ENCODE data around the gene ZNF121.

Gene ZNF121

DNA sequence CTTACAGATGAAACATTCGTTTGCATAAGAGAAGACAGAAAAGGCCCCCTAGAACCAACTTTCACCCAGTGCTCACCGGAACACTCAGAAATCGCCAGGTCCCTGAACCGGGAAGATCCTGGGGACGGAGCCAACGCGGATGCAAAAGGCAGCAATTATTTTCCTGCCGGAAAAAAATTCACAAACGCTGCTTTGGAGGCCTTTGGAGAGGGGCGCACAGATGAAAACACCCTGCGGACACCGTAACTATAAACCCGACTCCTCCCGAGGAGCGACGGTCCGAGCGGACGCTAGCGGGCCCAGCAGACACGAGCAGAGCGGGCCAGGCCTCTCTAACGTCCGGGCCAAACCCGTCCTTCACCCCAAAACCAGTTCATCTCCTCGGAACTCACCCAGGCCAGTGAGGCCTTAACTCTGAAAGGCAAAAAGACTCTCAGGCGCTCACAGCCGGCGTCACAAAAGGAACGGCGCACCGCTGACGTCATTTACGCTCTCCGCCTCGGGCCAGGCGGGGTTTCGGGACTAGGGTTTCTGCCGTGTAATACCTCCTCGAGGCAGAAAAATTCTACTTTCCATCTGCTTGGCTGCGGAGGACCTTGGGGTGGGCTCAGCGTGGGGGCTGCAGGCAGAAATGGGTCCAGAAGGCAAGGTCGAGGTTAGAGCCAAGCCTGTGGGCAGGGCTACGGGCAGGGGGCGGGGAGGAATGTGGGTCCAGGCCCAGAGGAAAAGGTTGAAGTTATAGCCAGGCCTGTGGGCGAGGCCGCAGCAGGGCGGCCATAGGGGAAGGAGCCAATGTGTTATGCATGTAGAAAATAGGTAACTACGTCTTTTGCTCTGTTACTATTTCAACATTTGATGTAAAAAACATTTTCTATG is 45.9 kb downstream of the ZNF121 start, which contains the start of gene ZNF426:
Gene ZNF426, minus strand, starts transcription at position 463 of the 876 bp plus-strand sequence. CDS start 2,413 bp downstream, outside the sequence.
- peak within 1 kb of the TSS; percentile 92 for H2AFZ ChIP-seq (ENCODE audit: low read length, unreplicated experiment)
- H3K36me3 ChIP-seq (ENCODE audit: insufficient read depth, low read length), result peaks cover 28% of the 10 kb centered on the region
- H3K4me3 ChIP-seq (ENCODE audit: low read depth, low read length), result peak within 1 kb of the TSS; percentile 83
- no peaks in the 10 kb centered on the region for H3K4me1 ChIP-seq (ENCODE audit: control insufficient read depth, insufficient read depth, low read length, unreplicated experiment)
- H3K27ac ChIP-seq (ENCODE audit: low read depth, low read length), result peak within 1 kb of the TSS; percentile 92
- no peaks in the 10 kb centered on the region for H3K27me3 ChIP-seq (ENCODE audit: insufficient read depth, low read length)
- peaks cover 25% of the 10 kb centered on the region for H3K79me2 ChIP-seq (ENCODE audit: control insufficient read depth, insufficient read depth, low read length, unreplicated experiment)

DNA sequence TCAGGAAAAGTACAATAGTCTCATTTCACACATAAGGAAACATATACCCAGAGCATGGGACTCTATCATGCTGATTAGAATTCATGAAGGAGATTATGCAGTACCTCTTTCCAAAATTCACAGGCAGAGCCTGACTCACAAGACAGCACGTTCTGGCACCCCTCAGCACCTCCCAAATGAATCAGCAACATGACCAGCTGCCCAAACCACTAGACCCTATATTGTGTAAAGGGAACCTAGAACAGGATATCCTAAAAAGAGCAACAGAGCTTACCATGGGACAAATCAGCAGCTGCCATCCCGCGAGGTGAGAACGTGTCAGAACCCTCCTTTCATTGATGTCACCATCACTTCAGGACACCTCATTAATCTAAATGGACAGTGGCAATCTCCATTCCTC is 48.4 kb downstream of the ZNF121 start:
- H2AFZ ChIP-seq (ENCODE audit: low read length, unreplicated experiment), result no peak overlapping the region
- no peaks in the 10 kb centered on the region for H3K27me3 ChIP-seq (ENCODE audit: insufficient read depth, low read length)
- peaks cover 52% of the 10 kb centered on the region for H3K36me3 ChIP-seq (ENCODE audit: insufficient read depth, low read length)

DNA sequence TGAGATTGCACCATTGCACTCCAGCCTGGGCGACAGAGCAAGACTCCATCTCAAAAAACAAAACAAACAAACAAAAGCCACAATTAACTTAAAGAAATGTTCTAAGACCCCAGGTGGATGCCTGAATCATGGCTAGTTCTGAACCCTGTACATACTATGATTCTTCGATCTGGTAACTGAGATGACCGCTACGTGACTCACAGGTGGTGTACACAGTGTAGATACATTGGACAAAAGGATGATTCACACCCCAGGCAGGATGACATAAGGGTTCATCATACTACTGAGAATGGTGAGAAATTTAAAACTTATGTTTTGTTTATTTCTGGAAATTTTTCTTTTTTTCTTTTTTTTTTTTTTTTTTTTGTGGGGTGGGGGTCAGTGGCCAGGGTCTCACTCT is 52.4 kb downstream of the ZNF121 start:
- Histone ChIP-seq H3K4me1 (ENCODE audit: control insufficient read depth, insufficient read depth, low read length, unreplicated experiment) (no peaks in the 10 kb centered on the region), H3K36me3 (ENCODE audit: insufficient read depth, low read length) (peaks cover 89% of the 10 kb centered on the region), H3K4me3 (ENCODE audit: low read depth, low read length) (no peak overlapping the region), H2AFZ (ENCODE audit: low read length, unreplicated experiment) (no peak overlapping the region), H3K27me3 (ENCODE audit: insufficient read depth, low read length) (no peaks in the 10 kb centered on the region), H3K79me2 (ENCODE audit: control insufficient read depth, insufficient read depth, low read length, unreplicated experiment) (peaks cover 11% of the 10 kb centered on the region), H3K27ac (ENCODE audit: low read depth, low read length) (no peak overlapping the region)

More for the DNA sequence above, 48.4 kb downstream of the ZNF121 start:
- no peak overlapping the region for H3K4me3 ChIP-seq (ENCODE audit: low read depth, low read length)
- H3K27ac ChIP-seq (ENCODE audit: low read depth, low read length), result no peak overlapping the region
- H3K4me1 ChIP-seq (ENCODE audit: control insufficient read depth, insufficient read depth, low read length, unreplicated experiment), result no peaks in the 10 kb centered on the region
- H3K79me2 ChIP-seq (ENCODE audit: control insufficient read depth, insufficient read depth, low read length, unreplicated experiment), result peaks cover 25% of the 10 kb centered on the region

DNA sequence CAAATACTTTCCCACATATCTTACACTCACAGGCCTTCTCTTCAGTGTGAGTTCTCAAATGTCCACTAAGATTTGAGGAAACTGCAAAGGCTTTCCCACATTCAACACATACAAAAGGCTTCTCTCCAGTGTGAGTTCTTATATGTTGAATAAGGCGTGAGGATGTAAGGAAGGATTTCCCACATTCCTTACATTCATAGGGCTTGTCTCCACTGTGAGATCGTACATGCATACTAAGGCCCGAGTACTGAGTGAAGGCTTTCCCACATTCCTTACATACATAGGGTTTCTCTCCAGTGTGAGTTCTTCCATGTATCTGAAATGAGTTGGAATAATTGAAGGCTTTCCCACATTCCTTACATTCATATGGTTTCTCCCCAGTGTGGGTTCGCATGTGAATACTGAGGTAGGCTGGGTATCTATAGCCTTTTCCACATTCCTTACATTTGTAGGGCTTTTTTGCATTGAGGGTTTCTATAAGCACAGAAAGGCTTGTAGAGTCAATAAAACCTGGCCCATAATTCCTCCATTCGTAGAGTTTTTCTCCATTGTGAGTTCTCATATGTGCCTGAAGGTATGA is 55.5 kb downstream of the ZNF121 start:
- H3K36me3 ChIP-seq (ENCODE audit: insufficient read depth, low read length), result peaks cover 82% of the 10 kb centered on the region
- no peaks in the 10 kb centered on the region for H3K4me1 ChIP-seq (ENCODE audit: control insufficient read depth, insufficient read depth, low read length, unreplicated experiment)
- no peaks in the 10 kb centered on the region for H3K27me3 ChIP-seq (ENCODE audit: insufficient read depth, low read length)
- no peaks in the 10 kb centered on the region for H3K79me2 ChIP-seq (ENCODE audit: control insufficient read depth, insufficient read depth, low read length, unreplicated experiment)
- no peak overlapping the region for H3K27ac ChIP-seq (ENCODE audit: low read depth, low read length)
- H3K4me3 ChIP-seq (ENCODE audit: low read depth, low read length), result no peak overlapping the region
- H2AFZ ChIP-seq (ENCODE audit: low read length, unreplicated experiment), result no peak overlapping the region

DNA sequence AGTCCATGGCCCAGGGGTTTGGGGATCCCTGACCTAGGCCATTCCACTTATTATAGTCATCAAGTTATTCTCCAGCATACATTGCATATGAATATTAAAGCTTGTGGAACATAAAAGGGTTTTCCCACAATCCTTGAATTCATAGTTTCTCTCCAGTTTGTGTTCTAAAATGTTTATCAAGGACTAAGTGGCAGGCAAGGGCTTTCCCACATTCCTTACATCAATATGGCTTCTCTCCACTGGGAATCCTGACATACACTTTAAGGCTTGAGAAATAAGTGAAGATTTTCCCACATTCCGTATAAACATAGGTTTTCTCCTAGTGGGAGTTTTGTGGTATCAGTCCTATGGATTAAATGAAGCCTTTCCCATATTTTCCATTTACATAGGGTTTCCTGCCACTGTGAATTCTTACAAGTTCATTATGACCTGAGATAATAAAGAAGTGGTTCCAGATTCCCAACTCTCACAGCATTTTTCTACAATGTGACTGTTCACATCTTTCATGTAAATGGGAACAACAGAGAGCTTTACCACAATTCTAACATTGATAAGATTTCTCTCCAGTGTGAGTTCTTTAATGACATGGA is 60.3 kb downstream of the ZNF121 start:
- Histone ChIP-seq H3K4me1 (ENCODE audit: control insufficient read depth, insufficient read depth, low read length, unreplicated experiment) (no peaks in the 10 kb centered on the region), H3K79me2 (ENCODE audit: control insufficient read depth, insufficient read depth, low read length, unreplicated experiment) (no peaks in the 10 kb centered on the region), H3K27me3 (ENCODE audit: insufficient read depth, low read length) (no peaks in the 10 kb centered on the region), H2AFZ (ENCODE audit: low read length, unreplicated experiment) (no peak overlapping the region), H3K36me3 (ENCODE audit: insufficient read depth, low read length) (peaks cover 45% of the 10 kb centered on the region), H3K27ac (ENCODE audit: low read depth, low read length) (no peak overlapping the region), H3K4me3 (ENCODE audit: low read depth, low read length) (no peak overlapping the region)

Data from ACC112 (cell line).